GM12878 (cell line): ENCODE measurements around the gene SCTR. TPM values are rescaled to one million over a fixed set of nuclear protein-coding genes. Genes with fewer than 3 reads are reported as not detected.

ENCODE experiments used
- ATAC-seq: fragments of 200-7000 bp; cut with Tn5 transposase; 3 replicates; pipeline ENCODE4 v1.9.1; 2020; ENCODE audit warnings: mild to moderate bottlenecking, moderate library complexity
- BruUV-seq: library from RNA; stranded (reverse); fragments of 400-500 nt; replicated peaks from 2 replicates; lab custom pipeline; 2021; lab: Mats Ljungman, UMichigan
- CTCF ChIA-PET: fragments of 300-600 bp; sonication (Branson Sonifier 250); formaldehyde crosslinking; extraction: SDS; loops from one replicate; lab custom pipeline; 2021; ENCODE audit warnings: inconsistent platforms; lab: Yijun Ruan, JAX
- POLR2A ChIA-PET: fragments of 350-600 bp; formaldehyde crosslinking; extraction: SDS; loops from one replicate; lab custom pipeline; 2021; ENCODE audit warnings: inconsistent platforms; lab: Charles Lee
- RAD21 ChIA-PET: fragments of 300-600 bp; sonication (Branson Sonifier 250); formaldehyde crosslinking; loops from one replicate; lab custom pipeline; 2023; ENCODE audit warnings: antibody characterized with exemption; ENCODE audit not compliant: unreplicated experiment; lab: Charles Lee
- SMC1A ChIA-PET: fragments of 300-600 bp; sonication (Branson Sonifier 250); formaldehyde crosslinking; loops from one replicate; lab custom pipeline; 2023; ENCODE audit not compliant: unreplicated experiment, uncharacterized antibody; lab: Charles Lee
- DNase-seq: peaks from one replicate; pipeline ENCODE4 v3.0.0-alpha.2; 2011; ENCODE audit warnings: low read depth, low spot score
- FAIRE-seq: peaks from 3 replicates; lab custom pipeline; 2011; peaks lifted over from hg19 to GRCh38; lab: Jason Lieb, UNC
- H2AFZ ChIP-seq: 2 replicates; pipeline ENCODE4 v1.6.0; 2011; ENCODE audit warnings: low read depth, low read length, control low read depth; ENCODE audit not compliant: control insufficient read depth
- H3K27ac ChIP-seq: 2 replicates; pipeline ENCODE4 v1.5.1; 2011; ENCODE audit warnings: control low read depth; ENCODE audit not compliant: control insufficient read depth, insufficient read depth
- H3K27me3 ChIP-seq, 2 experiments: replicated peaks in 1 of 2; 2 replicates each; pipeline versions ENCODE4 v1.6.0 to v1.6.1; 2011; ENCODE audit warnings: low read length in 1 of 2; ENCODE audit not compliant: control insufficient read depth in 2 of 2, insufficient read depth in 2 of 2
- H3K36me3 ChIP-seq, 2 experiments: 2 replicates each; pipeline ENCODE4 v1.5.1; 2011; ENCODE audit warnings: low read length in 1 of 2; ENCODE audit not compliant: control insufficient read depth in 2 of 2, insufficient read depth in 2 of 2
- H3K4me1 ChIP-seq: 2 replicates; pipeline ENCODE4 v1.6.1; 2011; ENCODE audit warnings: mild to moderate bottlenecking, low read length, moderate library complexity, mixed read lengths; ENCODE audit not compliant: control insufficient read depth, insufficient read depth
- H3K4me2 ChIP-seq: 2 replicates; pipeline ENCODE4 v1.6.0; 2011; ENCODE audit warnings: control low read depth; ENCODE audit not compliant: control insufficient read depth, insufficient read depth
- H3K4me3 ChIP-seq: fragments of 200-600 bp; sonication (generic); 2 replicates; pipeline ENCODE4 v1.5.1; 2016
- H3K79me2 ChIP-seq: 2 replicates; pipeline ENCODE4 v1.6.0; 2011; ENCODE audit warnings: low read length; ENCODE audit not compliant: control insufficient read depth, insufficient read depth
- H3K9ac ChIP-seq: 2 replicates; pipeline ENCODE4 v1.8.0; 2011; ENCODE audit warnings: low read length, control low read depth, mixed read lengths; ENCODE audit not compliant: control insufficient read depth, insufficient read depth
- H3K9me3 ChIP-seq: replicated peaks from 3 replicates; pipeline ENCODE4 v1.5.1; 2011; ENCODE audit warnings: mild to moderate bottlenecking, low read length; ENCODE audit not compliant: control insufficient read depth, insufficient read depth
- H4K20me1 ChIP-seq: 2 replicates; pipeline ENCODE4 v1.6.0; 2011; ENCODE audit not compliant: control insufficient read depth, insufficient read depth
- ATF2 ChIP-seq: IDR thresholded peaks from 2 replicates; pipeline ENCODE4 v1.6.1; 2012; ENCODE audit warnings: low read length, inconsistent platforms
- EGR1 ChIP-seq, 2 experiments: IDR thresholded peaks; 1 replicate in 1 of 2; 2 replicates in 1 of 2; pipeline ENCODE4 v1.6.1; 2011 to 2012; ENCODE audit warnings: low read depth in 2 of 2, low read length in 2 of 2, borderline replicate concordance in 1 of 2, mild to moderate bottlenecking in 1 of 2, moderate library complexity in 1 of 2
- FOXK2 ChIP-seq: fragments of 450-650 bp; IDR thresholded peaks from 2 replicates; pipeline ENCODE4 v1.6.1; 2017; ENCODE audit warnings: mild to moderate bottlenecking, moderate library complexity
- JUND ChIP-seq: IDR thresholded peaks from 2 replicates; pipeline ENCODE4 v1.6.1; 2012; ENCODE audit warnings: low read depth, mild to moderate bottlenecking, low read length, improper control_type of control experiment, moderate library complexity
- KAT2A ChIP-seq: conservative IDR thresholded peaks from 2 replicates; pipeline ENCODE4 v1.6.1; 2011; ENCODE audit warnings: low read depth, low read length; ENCODE audit not compliant: control insufficient read depth
- MTA3 ChIP-seq: IDR thresholded peaks from 2 replicates; pipeline ENCODE4 v1.6.1; 2012; ENCODE audit warnings: low read length, inconsistent platforms, borderline replicate concordance
- PKNOX1 ChIP-seq: fragments of 450-650 bp; IDR thresholded peaks from 2 replicates; pipeline ENCODE4 v1.6.1; 2016; ENCODE audit warnings: mild to moderate bottlenecking
- RAD21 ChIP-seq: IDR thresholded peaks from 2 replicates; pipeline ENCODE4 v1.6.1; 2011; ENCODE audit warnings: mild to moderate bottlenecking, low read depth, low read length, moderate library complexity; ENCODE audit not compliant: insufficient read depth
- SUZ12 ChIP-seq: fragments of 200-600 bp; sonication (generic); IDR thresholded peaks from one replicate; pipeline ENCODE4 v1.6.1; 2018; ENCODE audit warnings: antibody characterized with exemption, mild to moderate bottlenecking; ENCODE audit not compliant: unreplicated experiment
- WGBS: methylation state at CpG from one replicate; pipeline ENCODE4 v1.1.6; 2016; ENCODE audit warnings: low lambda C conversion rate; ENCODE audit not compliant: insufficient replicate concordance, insufficient coverage; ENCODE audit errors: missing lambda C conversion rate; 5-methylcytosine and 5-hydroxymethylcytosine counted together
- in situ Hi-C: fragments of 300-500 bp; cut with MboI; formaldehyde crosslinking; loops from 9 replicates; pipeline ENCODE4 v1.14.3; 2018; ENCODE audit warnings: mixed read lengths
- intact Hi-C: fragments of 100-400 bp; cut with micrococcal nuclease; formaldehyde crosslinking; loops from one replicate; pipeline ENCODE4 v1.14.2; 2022; ENCODE audit not compliant: unreplicated experiment
- polyA plus RNA-seq, 11 experiments: library from polyadenylated mRNA; depleted of rRNA in 4 of 11; unstranded in 6 of 11; stranded (reverse) in 5 of 11; fragments of >200 nt; fragmentation: Nextera tagmentation in 4 of 11; fragmentation: Illumina TruSeq in 1 of 11; extraction: Ambion mirVana in 4 of 11; extraction: Trizol in 1 of 11; gene quantifications; 1 replicate in 1 of 11; 2 replicates in 10 of 11; pipeline versions ENCODE4 v1.2.1 to v1.2.3, GENCODE V29; 2011 to 2016; ENCODE audit warnings: inconsistent platforms in 2 of 11, missing spikeins in 2 of 11, low read depth in 1 of 11
- total RNA-seq, 4 experiments: library from RNA; depleted of rRNA in 3 of 4; stranded (reverse); fragments of >200 nt in 3 of 4; fragmentation: Illumina TruSeq in 1 of 4; extraction: Trizol in 1 of 4; gene quantifications; 2 replicates each; pipeline versions ENCODE4 v1.2.1 to v1.2.3, GENCODE V29; 2013 to 2021
- TF ChIP-seq, protein P1 (sequence below): IDR thresholded peaks from 2 replicates; pipeline ENCODE4 v1.6.1; 2012; ENCODE audit warnings: mild to moderate bottlenecking, low read depth, low read length

The SCTR gene
- total and polyA plus RNA-seq, 10 of the 15 experiments (the other 5 are each of a cell fraction or from before 2014, with no cell fraction given) = 0.26 TPM; not detected in 9

DNA sequence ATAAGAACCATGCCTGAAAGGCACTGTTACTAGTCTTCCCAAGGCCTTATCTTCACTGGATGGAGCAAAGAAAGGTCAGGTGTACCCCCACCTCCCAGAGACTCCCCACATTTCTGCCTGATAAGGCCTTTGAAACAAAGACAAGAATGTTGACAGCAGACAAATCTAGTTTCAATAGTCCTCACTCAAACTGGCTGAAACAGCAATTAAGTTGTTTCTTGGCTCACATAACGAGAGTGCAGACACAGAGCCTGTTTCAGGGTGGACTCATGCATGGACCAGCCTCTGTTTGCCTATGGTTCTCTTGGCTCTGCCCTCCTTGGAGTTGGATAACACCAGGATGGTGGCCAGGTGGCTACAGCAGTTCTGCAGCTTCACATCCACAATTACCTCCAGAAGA, 12.4 kb upstream of the SCTR start:
- H2AFZ ChIP-seq = no peak overlapping the region
- DNase-seq (no peak), ATAC-seq (no peak), FAIRE-seq (no peak)
- H3K27ac ChIP-seq = no peak overlapping the region
- H3K4me2 ChIP-seq = no peak overlapping the region
- H3K4me1 ChIP-seq = no peaks in the 10 kb centered on the region
- no peaks in the 10 kb centered on the region for H3K36me3 ChIP-seq
- TF ChIP-seq JUND (no peak), SUZ12 (no peak), FOXK2 (no peak), KAT2A (no peak), ATF2 (no peak), RAD21 (no peak), EGR1 (IDR thresholded peaks at IDR 0.05; ENCODE audit: borderline replicate concordance in 1 of 2, low read depth in 2 of 2, low read length in 2 of 2) (no peak), MTA3 (no peak), PKNOX1 (no peak)
- TF ChIP-seq, protein P1, sequence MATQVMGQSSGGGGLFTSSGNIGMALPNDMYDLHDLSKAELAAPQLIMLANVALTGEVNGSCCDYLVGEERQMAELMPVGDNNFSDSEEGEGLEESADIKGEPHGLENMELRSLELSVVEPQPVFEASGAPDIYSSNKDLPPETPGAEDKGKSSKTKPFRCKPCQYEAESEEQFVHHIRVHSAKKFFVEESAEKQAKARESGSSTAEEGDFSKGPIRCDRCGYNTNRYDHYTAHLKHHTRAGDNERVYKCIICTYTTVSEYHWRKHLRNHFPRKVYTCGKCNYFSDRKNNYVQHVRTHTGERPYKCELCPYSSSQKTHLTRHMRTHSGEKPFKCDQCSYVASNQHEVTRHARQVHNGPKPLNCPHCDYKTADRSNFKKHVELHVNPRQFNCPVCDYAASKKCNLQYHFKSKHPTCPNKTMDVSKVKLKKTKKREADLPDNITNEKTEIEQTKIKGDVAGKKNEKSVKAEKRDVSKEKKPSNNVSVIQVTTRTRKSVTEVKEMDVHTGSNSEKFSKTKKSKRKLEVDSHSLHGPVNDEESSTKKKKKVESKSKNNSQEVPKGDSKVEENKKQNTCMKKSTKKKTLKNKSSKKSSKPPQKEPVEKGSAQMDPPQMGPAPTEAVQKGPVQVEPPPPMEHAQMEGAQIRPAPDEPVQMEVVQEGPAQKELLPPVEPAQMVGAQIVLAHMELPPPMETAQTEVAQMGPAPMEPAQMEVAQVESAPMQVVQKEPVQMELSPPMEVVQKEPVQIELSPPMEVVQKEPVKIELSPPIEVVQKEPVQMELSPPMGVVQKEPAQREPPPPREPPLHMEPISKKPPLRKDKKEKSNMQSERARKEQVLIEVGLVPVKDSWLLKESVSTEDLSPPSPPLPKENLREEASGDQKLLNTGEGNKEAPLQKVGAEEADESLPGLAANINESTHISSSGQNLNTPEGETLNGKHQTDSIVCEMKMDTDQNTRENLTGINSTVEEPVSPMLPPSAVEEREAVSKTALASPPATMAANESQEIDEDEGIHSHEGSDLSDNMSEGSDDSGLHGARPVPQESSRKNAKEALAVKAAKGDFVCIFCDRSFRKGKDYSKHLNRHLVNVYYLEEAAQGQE = no peak
- H3K9ac ChIP-seq = no peak overlapping the region
- no peaks in the 10 kb centered on the region for H3K27me3 ChIP-seq
- intact Hi-C loops = no loop called here
- peaks cover 1% of the 10 kb centered on the region; the same call in 1 of the 3 replicates for H3K9me3 ChIP-seq
- in situ Hi-C loops = no loop called here
- WGBS = 0% methylated on average over 1 of the region's 1 CpG
- SMC1A ChIA-PET = no interaction called here
- no peak overlapping the region for H3K4me3 ChIP-seq
- H3K79me2 ChIP-seq = no peaks in the 10 kb centered on the region
- BruUV-seq = no TSS peak
- POLR2A ChIA-PET = no interaction called here
- CTCF ChIA-PET = no interaction called here
- RAD21 ChIA-PET = interaction anchor here (0.7 kb wide), 1 partner anchor 105 kb away, joined by 4 read pairs; no protein-coding TSS in a partner anchor
- no peaks in the 10 kb centered on the region for H4K20me1 ChIP-seq
